Uterus (tissue), 2 donors: Measurements from ENCODE around the gene KDM6B.

Experiments used
- CTCF ChIP-seq, 4 experiments: fragments of 200-600 bp in 2 of 4; fragments of 450-650 bp in 2 of 4; sonication (generic) in 2 of 4; IDR thresholded peaks; one replicate each; pipeline ENCODE4 v1.5.1; 2016 to 2019; ENCODE audit warnings: antibody characterized with exemption in 4 of 4, mild to moderate bottlenecking in 2 of 4, moderate library complexity in 1 of 4
- POLR2A ChIP-seq, 2 donors: fragments of 450-650 bp; IDR thresholded peaks; one replicate each; pipeline ENCODE4 v1.6.1; 2016; ENCODE audit warnings: antibody characterized with exemption in 2 of 2, mild to moderate bottlenecking in 1 of 2, moderate library complexity in 1 of 2

- TF ChIP-seq CTCF (IDR thresholded peaks at IDR 0.05) (peak in 2 of 4 experiments; percentile 23 to 52), POLR2A (IDR thresholded peaks at IDR 0.05) (peak in 1 of 2 donors; percentile 68)
Observed at GRCh38 chr17:7836596-7837407, 2.8 kb downstream of the KDM6B start.
